ENCODE results near the gene LGALS7. TPM values are rescaled to one million over a fixed set of nuclear protein-coding genes. Genes with fewer than 3 reads are reported as not detected.
"Not testable (repeated sequence)": the region's sequence is repeated elsewhere in the genome, so short reads cannot be mapped to it uniquely, and the experiment has no call there.

LGALS7 gene
- total RNA-seq, 3 donors from 2014 or later (not counting 1 experiment from before 2014, with no cell fraction given), result not detected

- TF ChIP-seq, protein P1, sequence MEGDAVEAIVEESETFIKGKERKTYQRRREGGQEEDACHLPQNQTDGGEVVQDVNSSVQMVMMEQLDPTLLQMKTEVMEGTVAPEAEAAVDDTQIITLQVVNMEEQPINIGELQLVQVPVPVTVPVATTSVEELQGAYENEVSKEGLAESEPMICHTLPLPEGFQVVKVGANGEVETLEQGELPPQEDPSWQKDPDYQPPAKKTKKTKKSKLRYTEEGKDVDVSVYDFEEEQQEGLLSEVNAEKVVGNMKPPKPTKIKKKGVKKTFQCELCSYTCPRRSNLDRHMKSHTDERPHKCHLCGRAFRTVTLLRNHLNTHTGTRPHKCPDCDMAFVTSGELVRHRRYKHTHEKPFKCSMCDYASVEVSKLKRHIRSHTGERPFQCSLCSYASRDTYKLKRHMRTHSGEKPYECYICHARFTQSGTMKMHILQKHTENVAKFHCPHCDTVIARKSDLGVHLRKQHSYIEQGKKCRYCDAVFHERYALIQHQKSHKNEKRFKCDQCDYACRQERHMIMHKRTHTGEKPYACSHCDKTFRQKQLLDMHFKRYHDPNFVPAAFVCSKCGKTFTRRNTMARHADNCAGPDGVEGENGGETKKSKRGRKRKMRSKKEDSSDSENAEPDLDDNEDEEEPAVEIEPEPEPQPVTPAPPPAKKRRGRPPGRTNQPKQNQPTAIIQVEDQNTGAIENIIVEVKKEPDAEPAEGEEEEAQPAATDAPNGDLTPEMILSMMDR (IDR thresholded peaks at IDR 0.05), result no peak
- Histone ChIP-seq H3K27ac (ENCODE audit: low read length) (no peak overlapping the region), H3K9me3 (ENCODE audit: control insufficient read depth, insufficient read depth, low read length) (no peaks in the 10 kb centered on the region), H3K27me3 (ENCODE audit: control insufficient read depth, insufficient read depth, low read length) (no peaks in the 10 kb centered on the region), H3K36me3 (ENCODE audit: control insufficient read depth, insufficient read depth, low read length) (no peaks in the 10 kb centered on the region), H3K4me1 (ENCODE audit: control insufficient read depth, insufficient read depth, low read length) (peaks cover 13% of the 10 kb centered on the region), H3K4me3 (ENCODE audit: low read length) (no peak overlapping the region)
- Mint-ChIP-seq H3K9me3 (no peaks in the 10 kb centered on the region), H3K36me3 (no peaks in the 10 kb centered on the region), H3K27me3 (ENCODE audit: low read depth in 2 of 2) (no peaks in the 10 kb centered on the region), H3K4me1 (no peaks in the 10 kb centered on the region), H3K27ac (no peak overlapping the region), H3K4me3 (peak overlapping the region; percentile 69)
- ATAC-seq, result no peak
- DNase-seq, result no peak
- 98% methylated on average over 4 of the region's 5 CpGs for WGBS (ENCODE audit: insufficient coverage)
- intact Hi-C loops (cut with micrococcal nuclease), result loop anchor here (2.0 kb wide), 1 partner anchor 19 kb away; no protein-coding TSS in a partner anchor
Observed at GRCh38 chr19:38793671-38794070, 20.4 kb upstream of the LGALS7 start.

- Histone ChIP-seq H3K27me3 (ENCODE audit: control insufficient read depth, insufficient read depth, low read length) (no peaks in the 10 kb centered on the region), H3K27ac (ENCODE audit: low read length) (no peak overlapping the region), H3K9me3 (ENCODE audit: control insufficient read depth, insufficient read depth, low read length) (no peaks in the 10 kb centered on the region), H3K4me1 (ENCODE audit: control insufficient read depth, insufficient read depth, low read length) (peaks cover 13% of the 10 kb centered on the region), H3K4me3 (ENCODE audit: low read length) (no peak overlapping the region), H3K36me3 (ENCODE audit: control insufficient read depth, insufficient read depth, low read length) (no peaks in the 10 kb centered on the region)
- H3K9me3 Mint-ChIP-seq, result no peaks in the 10 kb centered on the region
- ATAC-seq (no peak), DNase-seq (no peak)
- no peaks in the 10 kb centered on the region for H3K4me1 Mint-ChIP-seq
- WGBS (ENCODE audit: insufficient coverage), result 92% methylated on average over 5 of the region's 8 CpGs
- no peaks in the 10 kb centered on the region for H3K36me3 Mint-ChIP-seq
- H3K27me3 Mint-ChIP-seq (ENCODE audit: low read depth in 2 of 2), result no peaks in the 10 kb centered on the region
- H3K27ac Mint-ChIP-seq, result peak overlapping the region in 1 of 2 donors; percentile 22
- H3K4me3 Mint-ChIP-seq, result peak overlapping the region; percentile 69
- intact Hi-C loops (cut with micrococcal nuclease), result loop anchor here (2.0 kb wide), 1 partner anchor 18 kb away; no protein-coding TSS in a partner anchor
- TF ChIP-seq, protein P1 (IDR thresholded peaks at IDR 0.05), result no peak
Observed at GRCh38 chr19:38793177-38793576, 19.9 kb upstream of the LGALS7 start.

GRCh38 chr19:38792250-38793111 lies 19.2 kb upstream of the LGALS7 start:
- intact Hi-C loops (cut with micrococcal nuclease), result loop anchor here (2.0 kb wide), 1 partner anchor 18 kb away; no protein-coding TSS in a partner anchor
- H3K4me3 Mint-ChIP-seq, result peak overlapping the region; percentile 69
- TF ChIP-seq, protein P1 (IDR thresholded peaks at IDR 0.05), result peak; percentile 55
- H3K9me3 Mint-ChIP-seq, result no peaks in the 10 kb centered on the region
- H3K4me1 Mint-ChIP-seq, result no peaks in the 10 kb centered on the region
- ATAC-seq (peak; percentile 49 to 60 (median 50)), DNase-seq (peak; percentile 48 to 59)
- Histone ChIP-seq H3K36me3 (ENCODE audit: control insufficient read depth, insufficient read depth, low read length) (no peaks in the 10 kb centered on the region), H3K27me3 (ENCODE audit: control insufficient read depth, insufficient read depth, low read length) (no peaks in the 10 kb centered on the region), H3K4me3 (ENCODE audit: low read length) (peak overlapping the region; percentile 37), H3K4me1 (ENCODE audit: control insufficient read depth, insufficient read depth, low read length) (peaks cover 13% of the 10 kb centered on the region), H3K9me3 (ENCODE audit: control insufficient read depth, insufficient read depth, low read length) (no peaks in the 10 kb centered on the region), H3K27ac (ENCODE audit: low read length) (no peak overlapping the region)
- H3K27me3 Mint-ChIP-seq (ENCODE audit: low read depth in 2 of 2), result no peaks in the 10 kb centered on the region
- H3K36me3 Mint-ChIP-seq, result no peaks in the 10 kb centered on the region
- WGBS (ENCODE audit: insufficient coverage), result 15% methylated on average over 62 of the region's 71 CpGs
- peak overlapping the region in 1 of 2 donors; percentile 22 for H3K27ac Mint-ChIP-seq

GRCh38 chr19:38791451-38792064 lies 18.2 kb upstream of the LGALS7 start:
- not testable (repeated sequence) for H3K4me3 ChIP-seq (ENCODE audit: low read length); H3K9me3 Mint-ChIP-seq; H3K9me3 ChIP-seq (ENCODE audit: control insufficient read depth, insufficient read depth, low read length); H3K27ac ChIP-seq (ENCODE audit: low read length); H3K27me3 ChIP-seq (ENCODE audit: control insufficient read depth, insufficient read depth, low read length); H3K27me3 Mint-ChIP-seq (ENCODE audit: low read depth in 2 of 2); H3K36me3 Mint-ChIP-seq; DNase-seq; H3K4me1 Mint-ChIP-seq; H3K4me3 Mint-ChIP-seq; H3K27ac Mint-ChIP-seq; H3K36me3 ChIP-seq (ENCODE audit: control insufficient read depth, insufficient read depth, low read length)
- peak; percentile 88 to 94 (median 90) for ATAC-seq
- WGBS (ENCODE audit: insufficient coverage), result no CpG with 5 or more reads among the region's 40 CpGs
- peaks cover 13% of the 10 kb centered on the region for H3K4me1 ChIP-seq (ENCODE audit: control insufficient read depth, insufficient read depth, low read length)
- intact Hi-C loops (cut with micrococcal nuclease), result loop anchor here (2.0 kb wide), 1 partner anchor 17 kb away; no protein-coding TSS in a partner anchor

DNA sequence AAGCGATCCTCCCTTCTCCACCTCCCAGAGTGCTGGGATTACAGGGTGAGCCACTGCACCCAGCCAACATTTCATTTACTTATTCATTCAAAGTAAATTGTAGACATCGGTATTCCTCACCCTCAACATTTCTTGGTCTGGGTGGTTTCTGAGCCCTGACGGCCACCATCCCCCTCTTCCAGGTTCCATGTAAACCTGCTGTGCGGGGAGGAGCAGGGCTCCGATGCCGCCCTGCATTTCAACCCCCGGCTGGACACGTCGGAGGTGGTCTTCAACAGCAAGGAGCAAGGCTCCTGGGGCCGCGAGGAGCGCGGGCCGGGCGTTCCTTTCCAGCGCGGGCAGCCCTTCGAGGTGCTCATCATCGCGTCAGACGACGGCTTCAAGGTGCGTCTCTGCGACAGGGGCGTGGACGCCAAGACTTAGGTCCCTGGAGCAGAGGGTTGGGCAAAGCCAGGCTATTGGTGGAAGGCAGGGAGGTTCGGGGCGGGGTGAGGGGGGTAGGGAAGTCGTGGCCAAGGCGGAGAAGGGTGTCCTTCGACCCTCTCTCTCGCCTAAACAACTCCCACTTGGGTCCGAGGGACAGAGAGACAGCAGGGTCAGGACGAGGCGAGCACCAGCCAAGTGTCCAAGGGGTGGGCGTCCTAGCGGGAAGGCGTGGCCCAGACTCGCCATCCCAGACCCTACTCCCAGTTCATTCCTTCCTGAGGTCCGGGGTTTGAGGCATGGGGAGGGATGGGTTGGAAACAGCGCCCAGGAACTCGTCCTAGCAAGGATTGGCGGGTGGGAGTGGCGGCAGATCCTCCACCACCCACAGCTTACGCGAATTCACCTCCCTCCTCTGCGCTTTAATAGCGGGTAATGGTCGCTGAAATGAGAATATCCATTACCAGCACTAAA lies 17.4 kb upstream of the LGALS7 start:
- H3K9me3 ChIP-seq (ENCODE audit: control insufficient read depth, insufficient read depth, low read length); H3K27me3 ChIP-seq (ENCODE audit: control insufficient read depth, insufficient read depth, low read length); H3K36me3 Mint-ChIP-seq; H3K4me1 Mint-ChIP-seq; H3K36me3 ChIP-seq (ENCODE audit: control insufficient read depth, insufficient read depth, low read length); ATAC-seq; H3K4me3 ChIP-seq (ENCODE audit: low read length); DNase-seq; intact Hi-C loops (cut with micrococcal nuclease); H3K27ac ChIP-seq (ENCODE audit: low read length); H3K27ac Mint-ChIP-seq; H3K27me3 Mint-ChIP-seq (ENCODE audit: low read depth in 2 of 2); H3K9me3 Mint-ChIP-seq; H3K4me3 Mint-ChIP-seq: not testable (repeated sequence)
- peaks cover 13% of the 10 kb centered on the region for H3K4me1 ChIP-seq (ENCODE audit: control insufficient read depth, insufficient read depth, low read length)
- WGBS (ENCODE audit: insufficient coverage), result 89% methylated on average over 2 of the region's 49 CpGs
